HepG2 (cell line): ENCODE data around the gene MYO5B.

Experiments
- CTCF ChIP-seq: sonication (generic); formaldehyde crosslinking; IDR thresholded peaks from 2 replicates; pipeline ENCODE4 v1.5.0; 2020; ENCODE audit warnings: mild to moderate bottlenecking, missing genetic modification reagents, moderate library complexity
- ELF3 ChIP-seq: IDR thresholded peaks from 2 replicates; pipeline ENCODE4 v1.6.1; 2016; ENCODE audit warnings: missing genetic modification reagents, missing compliant biosample characterization
- EZH2 ChIP-seq: conservative IDR thresholded peaks from 2 replicates; pipeline ENCODE4 v1.6.1; 2012; ENCODE audit warnings: mild to moderate bottlenecking, low read depth, low read length, moderate library complexity
- GLMP ChIP-seq: sonication (generic); formaldehyde crosslinking; IDR thresholded peaks from 2 replicates; pipeline ENCODE4 v1.9.0; 2021; ENCODE audit warnings: missing genetic modification reagents, mild to moderate bottlenecking, borderline replicate concordance
- HOXA5 ChIP-seq: sonication (generic); formaldehyde crosslinking; IDR thresholded peaks from 2 replicates; pipeline ENCODE4 v1.4.0; 2020; ENCODE audit warnings: missing genetic modification reagents
- POLR2AphosphoS2 ChIP-seq: IDR thresholded peaks from 2 replicates; pipeline ENCODE4 v1.6.1; 2011; ENCODE audit warnings: low read depth, low read length, improper control_type of control experiment
- SNAI1 ChIP-seq: sonication (generic); formaldehyde crosslinking; IDR thresholded peaks from 2 replicates; pipeline ENCODE4 v1.5.0; 2020; ENCODE audit warnings: mild to moderate bottlenecking, missing genetic modification reagents, borderline replicate concordance
- ZBTB25 ChIP-seq: IDR thresholded peaks from 2 replicates; pipeline ENCODE4 v1.6.1; 2018; ENCODE audit warnings: missing genetic modification reagents
- ZFP36L2 ChIP-seq: sonication (generic); formaldehyde crosslinking; IDR thresholded peaks from 2 replicates; pipeline ENCODE4 v1.4.0; 2020; ENCODE audit warnings: missing genetic modification reagents
- ZNF138 ChIP-seq: sonication (generic); formaldehyde crosslinking; IDR thresholded peaks from 2 replicates; pipeline ENCODE4 v1.5.0; 2020; ENCODE audit warnings: mild to moderate bottlenecking, low read depth, missing genetic modification reagents
- ZNF598 ChIP-seq: sonication (generic); formaldehyde crosslinking; IDR thresholded peaks from 2 replicates; pipeline ENCODE4 v1.5.1; 2020; ENCODE audit warnings: mild to moderate bottlenecking, missing genetic modification reagents, borderline replicate concordance

DNA sequence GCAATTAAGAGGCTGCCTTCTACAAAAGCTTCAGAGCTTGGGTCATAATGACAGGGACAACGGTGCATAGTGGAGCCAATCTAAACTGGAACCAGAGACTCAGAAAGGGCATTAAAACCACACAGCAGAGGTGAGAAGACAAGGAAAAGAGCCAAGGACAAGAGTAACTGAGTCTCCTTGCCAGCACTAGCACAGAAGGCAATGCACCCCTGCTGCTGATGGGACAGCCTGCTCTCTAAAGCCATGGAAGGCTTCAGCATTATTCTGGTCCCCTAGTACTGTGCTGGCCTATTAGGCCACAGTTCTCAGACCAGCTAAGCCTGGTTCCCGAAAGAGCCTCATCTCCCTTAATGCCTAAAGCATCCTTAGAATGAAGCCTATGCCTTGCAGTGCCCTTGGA lies 15.5 kb downstream of the MYO5B start:
- TF ChIP-seq ZBTB25 (no peak), ZNF138 (CRISPR knock-in tag) (no peak), CTCF (no peak), HOXA5 (CRISPR knock-in tag) (no peak), POLR2AphosphoS2 (no peak), EZH2 (no peak), GLMP (no peak), SNAI1 (CRISPR knock-in tag) (no peak), ZFP36L2 (CRISPR knock-in tag) (no peak), ZNF598 (no peak), ELF3 (CRISPR knock-in tag) (no peak)
